Activated naive CD4-positive, alpha-beta T cell treated with Interleukin-2 at 50 U/mL for 16 hours (primary cell): ENCODE measurements around the gene PGAP6.
A peak's percentile ranks its signal among the peaks of the same experiment; 100 is the strongest.
"Not testable (repeated sequence)": the region's sequence is repeated elsewhere in the genome, so short reads cannot be mapped to it uniquely, and the experiment has no call there.

ENCODE experiments used
- DNase-seq: peaks from one replicate; pipeline ENCODE4 v3.0.0-alpha.2; 2020

The PGAP6 gene

DNA sequence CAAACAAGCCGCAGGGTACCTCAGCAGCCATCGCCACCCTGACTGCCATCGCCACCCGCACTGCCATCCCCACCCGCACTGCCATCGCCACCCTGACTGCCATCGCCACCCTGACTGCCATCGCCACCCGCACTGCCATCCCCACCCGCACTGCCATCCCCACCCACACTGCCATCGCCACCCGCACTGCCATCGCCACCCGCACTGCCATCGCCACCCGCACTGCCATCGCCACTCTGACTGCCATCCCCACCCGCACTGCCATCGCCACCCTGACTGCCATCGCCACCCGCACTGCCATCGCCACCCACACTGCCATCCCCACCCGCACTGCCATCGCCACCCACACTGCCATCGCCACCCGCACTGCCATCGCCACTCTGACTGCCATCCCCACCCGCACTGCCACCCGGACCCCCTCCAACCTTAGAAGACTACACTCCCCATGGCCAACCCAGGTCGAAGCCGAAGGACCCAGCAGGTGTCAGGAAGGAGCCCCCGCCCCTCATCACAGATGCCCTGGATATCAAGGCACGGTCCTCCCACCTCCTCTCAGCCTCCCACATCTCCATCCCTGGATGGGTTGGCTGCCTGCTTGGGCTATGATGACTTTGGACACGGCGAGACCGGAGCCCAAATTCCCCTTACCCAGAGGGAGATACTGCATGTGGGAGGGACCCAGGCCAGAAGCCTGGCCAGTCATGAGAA is 3.5 kb downstream of the PGAP6 start:
- not testable (repeated sequence) for DNase-seq

GRCh38 chr16:377419-377951 is 4.3 kb downstream of the PGAP6 start:
- no peak for DNase-seq

GRCh38 chr16:376817-377418 is 4.9 kb downstream of the PGAP6 start:
- DNase-seq: no peak

DNA sequence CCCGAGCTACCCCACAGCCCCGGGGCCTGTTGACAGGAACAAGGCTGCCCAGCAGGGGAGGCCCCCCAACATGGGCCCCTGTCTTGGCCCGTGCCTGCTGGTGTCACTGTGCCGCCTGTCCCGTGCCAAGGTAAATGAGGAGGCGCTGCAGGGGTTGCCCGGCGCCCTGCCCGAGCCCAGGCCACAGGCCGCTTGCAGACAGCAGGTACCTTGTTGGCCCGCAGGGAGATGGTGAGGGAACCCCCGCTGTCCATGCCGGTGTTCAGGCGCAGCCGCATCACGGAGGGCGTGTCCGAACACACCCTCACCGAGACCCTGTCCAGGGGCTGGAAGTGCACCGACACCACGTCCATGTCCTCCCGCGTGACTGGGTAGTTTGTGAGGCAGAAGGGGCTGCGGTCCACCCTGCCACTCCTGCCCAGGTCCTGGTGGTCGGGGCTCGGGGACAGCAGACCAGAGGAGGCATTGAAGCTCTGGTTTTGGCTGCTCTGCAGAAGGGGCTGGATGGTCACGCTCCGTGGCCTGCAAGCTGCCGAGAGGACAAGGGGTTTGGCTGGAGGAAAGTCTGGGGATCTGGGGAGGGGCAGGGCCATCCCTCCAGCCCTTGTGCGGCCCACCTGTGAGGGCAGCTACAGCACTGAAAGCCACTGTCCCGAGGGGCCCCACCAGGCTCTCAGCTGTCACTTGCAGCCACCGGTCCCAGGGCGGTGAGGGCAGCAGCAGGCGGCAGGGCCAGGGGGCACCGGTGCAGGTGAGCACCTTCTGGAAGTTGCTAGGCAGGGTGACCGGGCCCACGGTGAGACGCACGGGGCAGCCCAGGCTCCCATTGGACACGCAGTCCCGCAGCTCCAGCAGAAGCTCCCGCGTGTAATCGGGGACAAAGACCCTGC is 5.6 kb downstream of the PGAP6 start:
- no peak for DNase-seq

- no peak for DNase-seq
These were observed 6.6 kb downstream of the PGAP6 start for GRCh38 chr16:375212-375611.

GRCh38 chr16:374616-374926 is 7.2 kb downstream of the PGAP6 start:
- DNase-seq: no peak

DNA sequence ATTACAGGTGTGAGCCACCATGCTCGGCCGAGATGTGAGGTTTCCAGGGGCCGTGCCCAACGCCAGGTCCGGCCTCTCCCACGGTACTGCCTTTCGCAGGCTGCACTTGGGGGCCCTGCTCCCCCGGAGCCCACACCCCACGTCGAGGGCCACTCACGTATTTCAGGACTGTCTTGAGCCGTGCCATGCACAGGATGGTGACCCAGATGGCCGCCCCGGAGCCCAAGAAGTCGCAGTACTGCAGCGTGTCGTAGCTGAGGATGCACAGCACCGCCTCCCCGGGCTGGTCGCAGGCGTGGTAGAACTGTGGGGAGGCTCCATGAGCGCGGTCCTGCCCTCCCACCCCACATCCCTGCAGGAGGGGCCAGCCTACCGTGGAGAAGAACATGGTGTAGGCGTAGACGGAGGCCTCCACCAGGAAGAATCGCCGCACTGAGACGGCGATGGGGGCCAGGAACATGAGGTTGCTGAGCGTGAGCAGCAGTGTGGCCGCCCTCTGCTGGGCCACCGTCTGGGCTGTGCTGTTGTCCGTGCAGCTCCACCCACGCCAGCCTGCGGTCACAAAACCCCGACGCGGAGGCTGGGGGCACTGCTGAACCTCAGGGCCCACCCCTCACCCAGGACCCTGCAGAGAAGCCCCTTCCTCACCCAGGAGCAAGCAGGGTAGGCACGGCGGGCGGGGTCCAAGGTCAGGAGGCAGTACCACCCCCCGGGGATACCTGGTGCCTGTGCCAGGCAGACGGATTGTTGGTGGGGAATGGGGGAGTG is 7.7 kb downstream of the PGAP6 start:
- no peak for DNase-seq

DNA sequence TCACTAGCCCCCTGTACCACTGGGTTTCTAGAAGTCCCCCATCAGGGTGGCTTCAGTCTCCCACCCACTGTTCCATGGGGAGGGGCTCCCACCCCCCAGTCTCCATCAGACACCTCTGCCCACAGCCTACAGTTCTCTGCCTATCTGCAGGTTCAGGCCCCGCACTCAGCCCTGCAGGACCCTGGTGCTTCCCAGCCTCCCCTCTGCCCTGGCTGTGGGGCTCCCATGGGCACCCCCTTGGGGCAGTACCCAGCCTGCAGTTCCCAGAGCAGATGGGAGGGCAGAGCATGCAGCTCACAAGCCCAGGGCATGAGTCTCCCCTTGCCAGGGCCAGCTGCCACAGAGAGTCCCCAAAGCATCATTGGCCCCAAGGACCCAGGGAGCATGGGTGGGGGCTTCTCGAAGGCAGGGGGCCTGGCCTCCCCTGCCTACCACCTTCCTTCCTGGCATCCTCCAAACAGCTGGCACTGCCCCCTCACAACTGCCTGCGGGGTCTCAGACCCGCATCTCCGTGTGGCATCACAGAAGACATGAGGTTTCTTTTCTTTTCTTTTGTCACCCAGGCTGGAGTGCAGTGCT is 8.7 kb downstream of the PGAP6 start:
- no peak for DNase-seq

DNA sequence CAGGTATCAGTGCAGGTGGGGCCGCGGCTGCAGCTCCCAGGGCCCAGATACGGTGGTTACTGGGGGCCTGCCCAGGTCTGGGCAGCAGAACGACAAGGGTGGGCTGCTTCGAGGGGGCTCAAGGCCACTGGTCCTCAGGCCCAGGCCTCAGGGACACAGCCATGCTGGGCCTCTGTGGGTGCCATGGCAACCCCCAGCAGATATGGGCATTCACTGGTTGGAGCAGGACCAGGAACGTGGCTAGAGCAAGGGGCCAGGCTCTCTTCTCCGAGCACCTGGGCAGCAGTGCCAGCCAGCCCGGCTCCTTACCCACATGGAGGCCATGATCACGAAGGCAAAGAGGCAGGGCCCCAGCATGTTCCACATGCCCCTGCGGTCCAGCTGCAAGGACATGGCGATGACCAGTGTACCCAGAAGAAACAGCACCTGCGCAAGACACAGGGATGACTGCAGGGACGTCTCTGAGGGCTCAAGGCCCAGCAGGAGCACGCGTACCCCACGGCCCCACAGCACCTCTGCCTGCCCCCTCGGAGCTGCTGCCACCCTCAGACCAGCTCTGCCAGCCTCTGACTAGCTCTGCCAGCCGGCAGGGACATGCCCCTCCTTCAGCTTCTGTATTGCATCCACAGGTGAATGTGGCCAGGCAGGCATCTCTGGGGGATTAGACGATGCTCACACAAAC is 9.3 kb downstream of the PGAP6 start:
- DNase-seq: no peak

- no peak for DNase-seq
These were observed 10.1 kb downstream of the PGAP6 start for GRCh38 chr16:371515-372301.

GRCh38 chr16:370979-371514 is 10.7 kb downstream of the PGAP6 start:
- DNase-seq: no peak

GRCh38 chr16:370443-370842 is 11.3 kb downstream of the PGAP6 start, which contains the start of gene MRPL28:
Gene MRPL28 (minus strand): TSS chr16:370538. CDS start chr16:370218, 320 bp downstream.
- DNase-seq: peak; percentile 94

DNA sequence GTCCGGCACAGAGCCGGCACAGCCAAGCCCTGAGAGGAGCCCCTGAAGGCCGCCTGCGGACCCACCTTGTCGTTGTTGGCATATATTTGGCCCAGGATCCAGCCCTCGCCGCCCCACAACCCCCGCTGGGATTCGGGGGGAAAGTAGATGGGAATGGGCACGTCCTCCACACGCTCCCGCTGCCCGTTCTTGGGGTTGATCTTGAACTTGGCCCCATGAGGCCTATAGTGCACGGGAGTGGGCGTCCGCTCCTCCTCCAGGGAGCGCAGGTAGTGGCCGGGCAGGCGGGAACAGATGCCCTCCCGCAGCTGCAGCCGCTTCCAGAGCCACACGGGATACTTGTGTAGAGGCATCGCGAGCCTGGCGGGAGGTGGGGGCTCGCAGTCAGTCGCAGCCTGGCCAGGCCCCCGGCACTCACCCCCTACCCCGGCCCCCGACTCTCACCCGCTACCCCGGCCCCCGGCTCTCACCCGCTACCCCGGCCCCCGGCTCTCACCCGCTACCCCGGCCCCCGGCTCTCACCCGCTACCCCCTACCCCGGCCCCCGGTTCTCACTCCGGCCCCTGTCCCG is 11.8 kb downstream of the PGAP6 start:
- no peak for DNase-seq

GRCh38 chr16:369275-369865 is 12.4 kb downstream of the PGAP6 start:
- no peak for DNase-seq

DNA sequence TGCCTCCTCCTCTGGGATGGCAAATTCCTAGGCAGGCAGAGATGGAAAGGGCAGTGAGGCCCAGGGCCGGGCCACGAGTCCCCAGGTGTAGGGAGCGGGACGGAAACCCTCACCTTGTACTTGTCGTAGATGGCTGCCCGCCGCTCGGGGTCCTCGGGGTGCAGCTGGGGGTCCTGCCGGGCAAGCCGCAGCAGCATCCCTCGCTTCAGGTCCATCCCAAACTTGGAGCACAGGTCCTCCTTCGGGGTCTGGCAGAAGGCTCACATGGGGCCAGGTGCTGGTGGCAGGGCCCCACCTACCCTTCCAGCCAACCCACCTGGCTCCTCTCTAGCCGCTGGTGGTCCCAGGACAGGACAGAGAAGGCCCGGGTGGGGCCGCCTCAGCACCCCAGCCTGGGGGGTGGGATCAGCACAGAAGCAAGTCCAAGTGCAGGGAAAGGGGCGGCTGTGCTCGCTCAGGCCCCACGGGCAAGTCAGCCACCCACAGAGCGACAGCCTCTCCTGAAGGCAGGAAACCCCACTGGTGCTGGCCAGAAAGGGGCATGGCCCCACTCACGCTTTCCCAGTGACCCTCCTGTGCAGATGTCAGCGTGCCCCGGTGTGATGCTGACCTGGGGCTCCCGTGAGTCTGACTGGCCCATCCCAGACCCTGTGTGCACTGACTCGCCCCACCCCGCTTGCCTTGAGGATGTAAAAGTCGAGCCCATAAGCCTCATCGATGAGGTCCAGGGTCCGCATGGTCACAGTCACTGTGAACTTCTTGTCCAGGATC is 13.2 kb downstream of the PGAP6 start:
- no peak for DNase-seq

DNA sequence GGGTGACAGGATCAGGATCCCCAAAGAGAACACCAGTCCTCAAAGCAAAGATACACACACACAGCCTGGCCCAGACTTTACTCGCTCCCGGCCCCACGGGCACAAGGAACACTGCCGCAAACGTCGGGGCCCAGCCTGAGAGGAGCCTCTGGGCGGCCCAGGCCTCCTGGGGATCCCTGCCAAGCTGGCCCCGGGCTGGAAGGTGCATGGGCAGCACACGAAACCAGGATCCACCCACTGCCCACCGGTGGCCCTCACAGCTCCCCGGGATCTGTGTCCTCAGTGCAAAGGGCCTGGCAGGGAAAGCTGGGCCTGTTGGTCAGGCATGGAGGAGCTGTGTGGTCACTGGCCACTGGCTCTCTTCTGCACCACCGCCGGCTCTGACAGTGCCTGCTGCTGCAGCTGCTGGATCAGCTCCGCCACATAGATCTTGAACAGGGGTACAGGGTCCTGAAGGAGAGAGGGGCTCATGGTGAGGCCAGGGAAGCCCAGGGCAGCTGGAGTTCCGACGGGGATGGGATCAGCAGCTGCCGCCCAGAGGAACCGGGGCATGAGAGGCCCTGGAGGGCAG is 14.4 kb downstream of the PGAP6 start:
- no peak for DNase-seq

- no peak for DNase-seq
These were observed 15.3 kb downstream of the PGAP6 start for GRCh38 chr16:366476-366875.

GRCh38 chr16:364595-365491 is 16.9 kb downstream of the PGAP6 start:
- DNase-seq: no peak
